ENCODE data around the gene ZNF540. TPM values are rescaled to one million over a fixed set of nuclear protein-coding genes. Genes with fewer than 3 reads are reported as not detected.

ZNF540 gene
- total and polyA plus RNA-seq, 9 of the 15 experiments (the other 6 are each of a cell fraction or from before 2014, with no cell fraction given): 0.20 to 0.95 (median 0.44) TPM

- no peak for TF ChIP-seq CREB5 (CRISPR knock-in tag; IDR thresholded peaks at IDR 0.05)
- TF ChIP-seq TCF7L2 (IDR thresholded peaks at IDR 0.05; ENCODE audit: low read depth, low read length): no peak
- peak; percentile 31 for TF ChIP-seq SMAD4 (CRISPR knock-in tag; conservative IDR thresholded peaks at IDR 0.05)
- no peak for TF ChIP-seq GABPB2 (CRISPR knock-in tag; conservative IDR thresholded peaks at IDR 0.05)
- TF ChIP-seq TAF9B (IDR thresholded peaks at IDR 0.05; ENCODE audit: partially characterized antibody): peak; percentile 22
- TF ChIP-seq LEF1 (IDR thresholded peaks at IDR 0.05): no peak
- no peak for TF ChIP-seq PBX2 (CRISPR knock-in tag; IDR thresholded peaks at IDR 0.05; ENCODE audit: low read depth)
- no peak for TF ChIP-seq PBX2 (tag; conservative IDR thresholded peaks at IDR 0.05; ENCODE audit: low read depth)
- no peak for TF ChIP-seq CREB3L1 (IDR thresholded peaks at IDR 0.05; ENCODE audit: borderline replicate concordance, low read depth)
- TF ChIP-seq ZNF551 (CRISPR knock-in tag; IDR thresholded peaks at IDR 0.05): no peak
- 0 out of 4 replicates have a peak, but pooled peaks of 1 of the 2 experiments have one; percentile 6 for TF ChIP-seq RAD21 (CRISPR knock-in tag; conservative IDR thresholded peaks at IDR 0.05 in 1 of 2, IDR thresholded peaks at IDR 0.05 in 1 of 2)
- no peak for TF ChIP-seq IRF1 (CRISPR knock-in tag; IDR thresholded peaks at IDR 0.05; ENCODE audit: borderline replicate concordance)
- TF ChIP-seq ZNF41 (CRISPR knock-in tag; conservative IDR thresholded peaks at IDR 0.05): no peak
- TF ChIP-seq POLR2A (conservative IDR thresholded peaks at IDR 0.05): peak; percentile 77
- no peak for TF ChIP-seq E2F4 (CRISPR knock-in tag; IDR thresholded peaks at IDR 0.05; ENCODE audit: low read depth)
- no peak for TF ChIP-seq KAT8 (IDR thresholded peaks at IDR 0.05; ENCODE audit: low read depth)
- TF ChIP-seq HNRNPL (IDR thresholded peaks at IDR 0.05; ENCODE audit: low read depth, low read length): no peak
- no peak for TF ChIP-seq ATF6 (CRISPR knock-in tag; IDR thresholded peaks at IDR 0.05)
- TF ChIP-seq HCFC1 (IDR thresholded peaks at IDR 0.05; ENCODE audit: low read depth, low read length): no peak
- TF ChIP-seq OTX1 (CRISPR knock-in tag; IDR thresholded peaks at IDR 0.05): no peak
- no peak for TF ChIP-seq CBFA2T3 (IDR thresholded peaks at IDR 0.05)
Measured at GRCh38 chr19:37655301-37655688, 60.6 kb downstream of the ZNF540 start, which contains the start of gene ZFP30 (continued).

Data from K562 (cell line).